Neural cell (in vitro differentiated cells): Measurements from ENCODE around the gene OR8A1.

Experiments used
- EP300 ChIP-seq: fragments of 450-650 bp; conservative IDR thresholded peaks from 2 replicates; pipeline ENCODE4 v1.6.1; 2014; ENCODE audit warnings: antibody characterized with exemption, mild to moderate bottlenecking, moderate library complexity; ENCODE audit not compliant: poor library complexity, severe bottlenecking
- EZH2 ChIP-seq: fragments of 200-600, 300-800 bp; shearing (Covaris generic), sonication (generic); IDR thresholded peaks from 2 replicates; pipeline ENCODE4 v1.6.1; 2014; ENCODE audit warnings: antibody characterized with exemption, low read length, borderline replicate concordance, mild to moderate bottlenecking; ENCODE audit not compliant: insufficient read depth, poor library complexity, severe bottlenecking
- TF ChIP-seq, protein P1 (sequence below): fragments of 450-650 bp; IDR thresholded peaks from 2 replicates; pipeline ENCODE4 v1.5.1; 2014; ENCODE audit warnings: antibody characterized with exemption, mild to moderate bottlenecking, moderate library complexity; ENCODE audit not compliant: poor library complexity, severe bottlenecking

DNA sequence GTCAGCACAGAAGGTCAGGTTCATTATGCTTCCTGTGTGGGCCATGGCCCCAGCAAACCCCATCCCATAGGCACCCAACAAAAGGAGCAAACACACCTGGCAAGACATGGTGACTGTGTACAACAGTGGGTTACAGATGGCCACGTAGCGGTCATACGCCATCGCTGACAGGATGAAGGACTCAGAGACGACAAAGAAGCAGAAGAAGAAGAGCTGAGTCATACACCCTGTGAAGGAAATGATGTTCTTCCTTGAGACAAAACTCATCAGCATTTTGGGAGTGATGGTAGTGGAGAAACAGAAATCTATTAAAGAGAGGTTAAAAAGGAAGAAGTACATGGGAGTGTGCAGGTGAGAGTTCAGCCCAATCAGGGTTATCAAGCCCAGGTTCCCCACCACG lies 26.7 kb upstream of the OR8A1 start:
- TF ChIP-seq, protein P1, sequence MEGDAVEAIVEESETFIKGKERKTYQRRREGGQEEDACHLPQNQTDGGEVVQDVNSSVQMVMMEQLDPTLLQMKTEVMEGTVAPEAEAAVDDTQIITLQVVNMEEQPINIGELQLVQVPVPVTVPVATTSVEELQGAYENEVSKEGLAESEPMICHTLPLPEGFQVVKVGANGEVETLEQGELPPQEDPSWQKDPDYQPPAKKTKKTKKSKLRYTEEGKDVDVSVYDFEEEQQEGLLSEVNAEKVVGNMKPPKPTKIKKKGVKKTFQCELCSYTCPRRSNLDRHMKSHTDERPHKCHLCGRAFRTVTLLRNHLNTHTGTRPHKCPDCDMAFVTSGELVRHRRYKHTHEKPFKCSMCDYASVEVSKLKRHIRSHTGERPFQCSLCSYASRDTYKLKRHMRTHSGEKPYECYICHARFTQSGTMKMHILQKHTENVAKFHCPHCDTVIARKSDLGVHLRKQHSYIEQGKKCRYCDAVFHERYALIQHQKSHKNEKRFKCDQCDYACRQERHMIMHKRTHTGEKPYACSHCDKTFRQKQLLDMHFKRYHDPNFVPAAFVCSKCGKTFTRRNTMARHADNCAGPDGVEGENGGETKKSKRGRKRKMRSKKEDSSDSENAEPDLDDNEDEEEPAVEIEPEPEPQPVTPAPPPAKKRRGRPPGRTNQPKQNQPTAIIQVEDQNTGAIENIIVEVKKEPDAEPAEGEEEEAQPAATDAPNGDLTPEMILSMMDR, result no peak
- TF ChIP-seq EP300 (no peak), EZH2 (no peak)
